OCI-LY1 (cell line): ENCODE measurements around the gene CRYBB3.

Experiments used
- H2AFZ ChIP-seq: fragments of 200-600 bp; sonication (generic), shearing (Covaris generic); 2 replicates; pipeline ENCODE4 v1.6.0; 2014; ENCODE audit warnings: antibody characterized with exemption, mild to moderate bottlenecking, low read length
- H3F3A ChIP-seq: fragments of 200-600 bp; sonication (generic), shearing (Covaris generic); 2 replicates; pipeline ENCODE4 v1.6.0; 2014; ENCODE audit warnings: mild to moderate bottlenecking, antibody characterized with exemption, low read length, moderate library complexity; ENCODE audit not compliant: insufficient read depth
- H3K27ac ChIP-seq: fragments of 200-600 bp; sonication (generic); 2 replicates; pipeline ENCODE4 v1.5.1; 2014; ENCODE audit warnings: low read length, mixed run types, mild to moderate bottlenecking, low read depth; ENCODE audit not compliant: poor library complexity, severe bottlenecking
- H3K27me3 ChIP-seq: fragments of 200-600 bp; sonication (generic); 2 replicates; pipeline ENCODE4 v1.6.0; 2014; ENCODE audit warnings: antibody characterized with exemption, mild to moderate bottlenecking, low read length, moderate library complexity; ENCODE audit not compliant: insufficient read depth
- H3K36me3 ChIP-seq: fragments of 200-600 bp; sonication (generic); 2 replicates; pipeline ENCODE4 v1.6.1; 2014; ENCODE audit warnings: mild to moderate bottlenecking, antibody characterized with exemption, low read length, moderate library complexity, mixed read lengths; ENCODE audit not compliant: insufficient read depth
- H3K4me1 ChIP-seq: fragments of 200-600 bp; sonication (generic); 2 replicates; pipeline ENCODE4 v1.5.1; 2014; ENCODE audit warnings: mild to moderate bottlenecking, low read length, moderate library complexity; ENCODE audit not compliant: insufficient read depth, severe bottlenecking
- H3K4me2 ChIP-seq: fragments of 200-600 bp; sonication (generic), shearing (Covaris generic); 2 replicates; pipeline ENCODE4 v1.6.1; 2014; ENCODE audit warnings: low read length
- H3K4me3 ChIP-seq: fragments of 200-600 bp; sonication (generic); 2 replicates; pipeline ENCODE4 v1.5.1; 2014; ENCODE audit warnings: low read length, low read depth, mild to moderate bottlenecking, mixed read lengths; ENCODE audit not compliant: poor library complexity, severe bottlenecking
- H3K79me2 ChIP-seq: fragments of 200-600 bp; shearing (Covaris generic); 2 replicates; pipeline ENCODE4 v1.6.1; 2016; ENCODE audit warnings: mixed run types, low read length, mixed read lengths; ENCODE audit not compliant: insufficient read depth
- H3K9ac ChIP-seq: fragments of 200-600 bp; sonication (generic), shearing (Covaris generic); 2 replicates; pipeline ENCODE4 v1.6.1; 2014; ENCODE audit warnings: mild to moderate bottlenecking, low read length, mixed read lengths
- H3K9me2 ChIP-seq: fragments of 200-600 bp; sonication (generic), shearing (Covaris generic); 2 replicates; pipeline ENCODE4 v1.6.1; 2014; ENCODE audit warnings: low read depth, mild to moderate bottlenecking, low read length, mixed read lengths
- H3K9me3 ChIP-seq: fragments of 200-600 bp; shearing (Covaris generic); 2 replicates; pipeline ENCODE4 v1.6.1; 2014; ENCODE audit warnings: low read length, mixed read lengths
- H4K20me1 ChIP-seq: fragments of 200-600 bp; sonication (generic), shearing (Covaris generic); 2 replicates; pipeline ENCODE4 v1.6.0; 2016; ENCODE audit warnings: mild to moderate bottlenecking, low read length; ENCODE audit not compliant: insufficient read depth
- EZH2 ChIP-seq: fragments of 200-600 bp; sonication (generic), shearing (Covaris generic); IDR thresholded peaks from 2 replicates; pipeline ENCODE4 v1.8.0; 2017; ENCODE audit warnings: borderline replicate concordance, mixed run types, mild to moderate bottlenecking, antibody characterized with exemption, low read length, moderate library complexity, mixed read lengths
- TF ChIP-seq, protein P1 (sequence below): fragments of 200-600 bp; sonication (generic), shearing (Covaris generic); IDR thresholded peaks from 2 replicates; pipeline ENCODE4 v1.5.1; 2017; ENCODE audit warnings: mild to moderate bottlenecking, antibody characterized with exemption, low read length, moderate library complexity, mixed read lengths

Gene CRYBB3

DNA sequence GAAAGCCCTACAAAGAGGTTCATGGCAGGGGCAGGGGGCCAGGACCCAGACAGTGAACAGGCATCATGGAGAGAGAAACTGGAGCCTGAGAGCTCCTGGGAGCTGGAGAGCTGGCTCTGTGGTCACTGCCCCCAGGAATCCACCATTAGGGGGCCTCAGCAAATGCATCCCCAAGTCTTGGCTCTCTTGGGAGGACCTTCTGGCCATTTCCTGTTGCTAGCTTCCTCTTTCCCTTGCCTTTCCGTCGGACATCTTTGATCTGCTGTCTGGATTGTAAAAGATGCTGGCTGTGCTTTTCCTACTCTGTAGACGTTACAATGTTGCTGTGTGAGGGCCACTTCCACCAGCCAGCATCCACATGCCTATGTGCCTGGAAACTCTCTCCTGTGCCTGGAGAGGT is 12.7 kb downstream of the CRYBB3 start:
- Histone ChIP-seq H2AFZ (no peak overlapping the region), H3K4me1 (no peaks in the 10 kb centered on the region), H3F3A (no peaks in the 10 kb centered on the region), H3K27ac (no peak overlapping the region), H3K79me2 (no peaks in the 10 kb centered on the region), H3K4me2 (no peak overlapping the region), H3K9ac (no peak overlapping the region), H3K36me3 (no peaks in the 10 kb centered on the region), H3K4me3 (no peak overlapping the region), H3K27me3 (no peaks in the 10 kb centered on the region), H3K9me2 (no peaks in the 10 kb centered on the region), H4K20me1 (no peaks in the 10 kb centered on the region), H3K9me3 (no peaks in the 10 kb centered on the region)
- TF ChIP-seq, protein P1, sequence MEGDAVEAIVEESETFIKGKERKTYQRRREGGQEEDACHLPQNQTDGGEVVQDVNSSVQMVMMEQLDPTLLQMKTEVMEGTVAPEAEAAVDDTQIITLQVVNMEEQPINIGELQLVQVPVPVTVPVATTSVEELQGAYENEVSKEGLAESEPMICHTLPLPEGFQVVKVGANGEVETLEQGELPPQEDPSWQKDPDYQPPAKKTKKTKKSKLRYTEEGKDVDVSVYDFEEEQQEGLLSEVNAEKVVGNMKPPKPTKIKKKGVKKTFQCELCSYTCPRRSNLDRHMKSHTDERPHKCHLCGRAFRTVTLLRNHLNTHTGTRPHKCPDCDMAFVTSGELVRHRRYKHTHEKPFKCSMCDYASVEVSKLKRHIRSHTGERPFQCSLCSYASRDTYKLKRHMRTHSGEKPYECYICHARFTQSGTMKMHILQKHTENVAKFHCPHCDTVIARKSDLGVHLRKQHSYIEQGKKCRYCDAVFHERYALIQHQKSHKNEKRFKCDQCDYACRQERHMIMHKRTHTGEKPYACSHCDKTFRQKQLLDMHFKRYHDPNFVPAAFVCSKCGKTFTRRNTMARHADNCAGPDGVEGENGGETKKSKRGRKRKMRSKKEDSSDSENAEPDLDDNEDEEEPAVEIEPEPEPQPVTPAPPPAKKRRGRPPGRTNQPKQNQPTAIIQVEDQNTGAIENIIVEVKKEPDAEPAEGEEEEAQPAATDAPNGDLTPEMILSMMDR = no peak
- no peak for TF ChIP-seq EZH2

DNA sequence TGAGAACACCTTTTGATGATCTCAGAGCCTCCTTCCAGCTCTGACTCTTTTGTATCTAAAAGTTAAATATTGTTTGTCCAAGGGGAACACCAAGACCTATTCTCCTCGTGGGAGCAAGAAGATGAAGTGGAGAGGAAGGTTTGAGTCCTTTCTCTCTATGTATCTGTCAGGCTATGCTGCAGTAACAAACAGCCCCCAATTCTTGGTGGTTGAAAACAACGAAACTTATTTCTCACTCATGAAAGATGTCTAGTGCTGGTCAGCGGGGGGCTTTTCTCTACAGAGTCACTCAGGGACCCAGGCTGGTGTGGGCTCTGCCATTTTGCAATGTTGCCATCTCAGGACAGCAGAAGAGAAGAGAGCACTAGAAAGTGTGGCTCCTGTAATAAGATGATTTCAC is 13.6 kb downstream of the CRYBB3 start:
- Histone ChIP-seq H3K36me3 (no peaks in the 10 kb centered on the region), H3K4me2 (no peak overlapping the region), H3K9me2 (no peaks in the 10 kb centered on the region), H2AFZ (no peak overlapping the region), H3K9ac (no peak overlapping the region), H3K4me3 (no peak overlapping the region), H3F3A (no peaks in the 10 kb centered on the region), H3K9me3 (no peaks in the 10 kb centered on the region), H3K27ac (no peak overlapping the region), H3K27me3 (no peaks in the 10 kb centered on the region), H3K79me2 (no peaks in the 10 kb centered on the region), H4K20me1 (no peaks in the 10 kb centered on the region), H3K4me1 (no peaks in the 10 kb centered on the region)
- TF ChIP-seq, protein P1 = no peak
- no peak for TF ChIP-seq EZH2

DNA sequence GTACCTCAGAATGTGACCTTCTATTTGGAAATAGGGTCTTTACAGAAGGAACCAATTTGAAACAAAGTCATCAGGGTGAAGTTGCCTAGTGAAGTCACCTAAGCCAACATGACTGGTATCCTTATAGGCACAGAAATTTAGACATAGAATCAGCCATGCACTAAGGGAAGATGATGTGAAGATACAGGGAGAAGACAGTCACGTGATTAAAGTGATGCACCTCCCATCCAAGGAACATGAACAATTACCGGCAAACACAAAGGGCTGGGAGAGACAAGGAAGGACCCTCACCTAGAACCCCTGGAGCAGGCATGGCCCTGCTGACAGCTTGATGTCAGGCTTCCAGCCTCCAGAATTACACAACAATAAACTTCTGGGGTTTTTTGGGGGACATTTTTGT is 16.6 kb downstream of the CRYBB3 start:
- Histone ChIP-seq H3F3A (no peaks in the 10 kb centered on the region), H3K9me3 (no peaks in the 10 kb centered on the region), H3K27ac (no peak overlapping the region), H3K4me3 (no peak overlapping the region), H4K20me1 (no peaks in the 10 kb centered on the region), H3K9ac (no peak overlapping the region), H3K79me2 (no peaks in the 10 kb centered on the region), H3K9me2 (no peaks in the 10 kb centered on the region), H2AFZ (no peak overlapping the region), H3K27me3 (no peaks in the 10 kb centered on the region), H3K4me2 (no peak overlapping the region), H3K4me1 (no peaks in the 10 kb centered on the region), H3K36me3 (no peaks in the 10 kb centered on the region)
- TF ChIP-seq, protein P1 = no peak
- no peak for TF ChIP-seq EZH2
